ENCODE measurements around the gene MEG3. TPM values are rescaled to one million over a fixed set of nuclear protein-coding genes. Genes with fewer than 3 reads are reported as not detected.

MEG3 gene
- total RNA-seq, 2 experiments from 2014 or later = not detected

GRCh38 chr14:100827101-100828021, 1.4 kb downstream of the MEG3 start:
- Histone ChIP-seq H4K20me1 (ENCODE audit: insufficient read depth, low read length) (no peaks in the 10 kb centered on the region), H3K9me3 (ENCODE audit: low read length) (no peaks in the 10 kb centered on the region), H2AFZ (ENCODE audit: low read length) (no peak overlapping the region), H3K36me3 (ENCODE audit: insufficient read depth, low read length) (no peaks in the 10 kb centered on the region), H3K4me2 (ENCODE audit: low read length) (no peak overlapping the region), H3K79me2 (ENCODE audit: insufficient read depth, low read depth, low read length) (no peaks in the 10 kb centered on the region), H3K4me3 (ENCODE audit: low read depth, low read length, poor library complexity, severe bottlenecking) (no peak overlapping the region), H3K9me2 (ENCODE audit: insufficient read depth, low read length) (no peaks in the 10 kb centered on the region), H3K4me1 (ENCODE audit: insufficient read depth, low read length, poor library complexity, severe bottlenecking) (no peaks in the 10 kb centered on the region), H3K27ac (ENCODE audit: low read depth, low read length, poor library complexity, severe bottlenecking) (no peak overlapping the region)
- BruUV-seq (replicated peaks) = no TSS peak
- TF ChIP-seq EZH2phosphoT487 (IDR thresholded peaks at IDR 0.05; ENCODE audit: borderline replicate concordance, low read depth, low read length) = no peak
- no peak for TF ChIP-seq CTCF (conservative IDR thresholded peaks at IDR 0.05; ENCODE audit: low read length)
- ChIA-PET CTCF (ENCODE audit: unreplicated experiment) (no interaction called here), POLR2A (no interaction called here)
- intact Hi-C loops (cut with micrococcal nuclease; ENCODE audit: unreplicated experiment) = no loop called here
- no peak for DNase-seq (ENCODE audit: low spot score)

GRCh38 chr14:100828031-100828769, 2.3 kb downstream of the MEG3 start:
- intact Hi-C loops (cut with micrococcal nuclease; ENCODE audit: unreplicated experiment) = no loop called here
- Histone ChIP-seq H3K4me3 (ENCODE audit: low read depth, low read length, poor library complexity, severe bottlenecking) (no peak overlapping the region), H4K20me1 (ENCODE audit: insufficient read depth, low read length) (no peaks in the 10 kb centered on the region), H3K4me1 (ENCODE audit: insufficient read depth, low read length, poor library complexity, severe bottlenecking) (no peaks in the 10 kb centered on the region), H2AFZ (ENCODE audit: low read length) (no peak overlapping the region), H3K4me2 (ENCODE audit: low read length) (no peak overlapping the region), H3K9me2 (ENCODE audit: insufficient read depth, low read length) (no peaks in the 10 kb centered on the region), H3K79me2 (ENCODE audit: insufficient read depth, low read depth, low read length) (no peaks in the 10 kb centered on the region), H3K36me3 (ENCODE audit: insufficient read depth, low read length) (no peaks in the 10 kb centered on the region), H3K9me3 (ENCODE audit: low read length) (no peaks in the 10 kb centered on the region), H3K27ac (ENCODE audit: low read depth, low read length, poor library complexity, severe bottlenecking) (no peak overlapping the region)
- POLR2A ChIA-PET = no interaction called here
- no TSS peak for BruUV-seq (replicated peaks)
- no peak for DNase-seq (ENCODE audit: low spot score)
- CTCF ChIA-PET (ENCODE audit: unreplicated experiment) = no interaction called here
- TF ChIP-seq EZH2phosphoT487 (IDR thresholded peaks at IDR 0.05; ENCODE audit: borderline replicate concordance, low read depth, low read length) = no peak
- TF ChIP-seq CTCF (conservative IDR thresholded peaks at IDR 0.05; ENCODE audit: low read length) = no peak

GRCh38 chr14:100830681-100831080, 4.8 kb downstream of the MEG3 start:
- intact Hi-C loops (cut with micrococcal nuclease; ENCODE audit: unreplicated experiment) = no loop called here
- POLR2A ChIA-PET = no interaction called here
- H2AFZ ChIP-seq (ENCODE audit: low read length) = no peak overlapping the region
- no peak overlapping the region for H3K4me3 ChIP-seq (ENCODE audit: low read depth, low read length, poor library complexity, severe bottlenecking)
- H3K27ac ChIP-seq (ENCODE audit: low read depth, low read length, poor library complexity, severe bottlenecking) = no peak overlapping the region
- no peaks in the 10 kb centered on the region for H3K36me3 ChIP-seq (ENCODE audit: insufficient read depth, low read length)
- H3K9me3 ChIP-seq (ENCODE audit: low read length) = no peaks in the 10 kb centered on the region
- H3K4me2 ChIP-seq (ENCODE audit: low read length) = no peak overlapping the region
- DNase-seq (ENCODE audit: low spot score) = no peak
- H3K9me2 ChIP-seq (ENCODE audit: insufficient read depth, low read length) = no peaks in the 10 kb centered on the region
- no peak for TF ChIP-seq EZH2phosphoT487 (IDR thresholded peaks at IDR 0.05; ENCODE audit: borderline replicate concordance, low read depth, low read length)
- no peak for TF ChIP-seq CTCF (conservative IDR thresholded peaks at IDR 0.05; ENCODE audit: low read length)
- BruUV-seq (replicated peaks) = no TSS peak
- no peaks in the 10 kb centered on the region for H3K79me2 ChIP-seq (ENCODE audit: insufficient read depth, low read depth, low read length)
- CTCF ChIA-PET (ENCODE audit: unreplicated experiment) = no interaction called here
- no peaks in the 10 kb centered on the region for H3K4me1 ChIP-seq (ENCODE audit: insufficient read depth, low read length, poor library complexity, severe bottlenecking)
- H4K20me1 ChIP-seq (ENCODE audit: insufficient read depth, low read length) = no peaks in the 10 kb centered on the region

Data from OCI-LY7 (cell line).